Activated CD4-positive, alpha-beta T cell treated with anti-CD3 and anti-CD28 coated beads, Interleukin-2, amount 10 ng/mL, durations not matched to agents 24 days and 14 days (primary cell): ENCODE measurements around the gene SERTAD4. TPM values are rescaled to one million over a fixed set of nuclear protein-coding genes. Genes with fewer than 3 reads are reported as not detected.
"Not testable (repeated sequence)": the region's sequence is repeated elsewhere in the genome, so short reads cannot be mapped to it uniquely, and the experiment has no call there.

Experiments
- DNase-seq: peaks from one replicate; pipeline ENCODE4 v3.0.0; 2022
- H3K27ac Mint-ChIP-seq: one replicate; pipeline ENCODE4 v1.8.0; 2022; ENCODE audit warnings: mild to moderate bottlenecking, mixed read lengths
- H3K27me3 Mint-ChIP-seq: one replicate; pipeline ENCODE4 v1.8.0; 2022; ENCODE audit warnings: mixed read lengths
- H3K36me3 Mint-ChIP-seq: one replicate; pipeline ENCODE4 v1.8.0; 2022; ENCODE audit warnings: low read depth, mild to moderate bottlenecking, mixed read lengths
- H3K4me1 Mint-ChIP-seq: one replicate; pipeline ENCODE4 v1.8.0; 2021; ENCODE audit warnings: mixed read lengths
- H3K4me3 Mint-ChIP-seq: one replicate; pipeline ENCODE4 v1.8.0; 2022; ENCODE audit warnings: mild to moderate bottlenecking, moderate library complexity, mixed read lengths
- H3K9me3 Mint-ChIP-seq: one replicate; pipeline ENCODE4 v1.8.0; 2021; ENCODE audit warnings: mixed read lengths
- intact Hi-C: fragments of 100-400 bp; cut with micrococcal nuclease; formaldehyde crosslinking; loops from one replicate; pipeline ENCODE4 v1.15.1; 2023
- total RNA-seq: library from RNA; stranded (reverse); gene quantifications from 2 replicates; pipeline ENCODE4 v1.2.3, GENCODE V29; 2022

SERTAD4 gene
- total RNA-seq = not detected in 2 replicates

DNA sequence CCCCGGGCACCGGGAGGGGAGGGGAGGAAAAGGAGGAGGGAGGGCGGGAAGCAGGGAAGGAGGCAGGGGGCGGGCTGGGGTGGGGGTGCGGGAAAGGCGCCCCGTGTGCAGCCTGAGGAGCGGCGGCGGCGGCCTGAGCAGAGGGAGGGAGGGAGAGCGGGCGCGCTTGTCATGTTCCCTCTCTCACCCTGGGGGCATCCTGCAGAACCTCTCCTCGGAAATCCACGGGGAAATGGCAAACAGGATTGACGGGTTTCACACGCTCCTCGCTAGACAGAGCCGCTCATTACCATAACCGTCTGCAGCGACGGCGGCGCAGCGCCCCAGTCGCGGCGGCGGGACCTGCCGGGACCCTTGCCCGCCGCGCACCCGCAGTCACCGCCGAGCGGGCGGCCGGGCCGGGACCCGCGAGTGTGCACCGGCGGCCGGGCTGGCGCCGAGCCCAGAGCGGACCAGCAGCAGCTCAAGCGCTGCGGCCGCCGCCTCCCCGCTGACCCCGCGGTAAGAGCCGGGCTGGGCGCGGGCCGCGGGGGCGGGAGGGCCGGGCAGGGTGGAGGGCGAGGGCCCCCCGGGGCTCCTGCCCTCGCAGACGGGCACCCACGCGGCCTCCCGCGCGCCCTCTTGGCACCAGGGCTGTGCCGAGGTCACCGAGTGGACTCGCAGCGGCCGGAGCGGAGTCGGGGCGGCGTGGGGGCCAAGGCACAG lies at the start of gene SERTAD4:
Gene SERTAD4 (plus strand): TSS at position 286 of the 705 bp plus-strand sequence. CDS start 5,165 bp downstream, outside the sequence.
- intact Hi-C loops = loop anchor here (2.0 kb wide), 1 partner anchor 14 kb away; no protein-coding TSS in a partner anchor
- Mint-ChIP-seq H3K27ac (peak within 1 kb of the TSS; percentile 40), H3K36me3 (no peaks in the 10 kb centered on the region), H3K9me3 (no peaks in the 10 kb centered on the region), H3K4me3 (peak within 1 kb of the TSS; percentile 68), H3K27me3 (peaks cover 56% of the 10 kb centered on the region), H3K4me1 (peaks cover 5% of the 10 kb centered on the region)
- no peak for DNase-seq

DNA sequence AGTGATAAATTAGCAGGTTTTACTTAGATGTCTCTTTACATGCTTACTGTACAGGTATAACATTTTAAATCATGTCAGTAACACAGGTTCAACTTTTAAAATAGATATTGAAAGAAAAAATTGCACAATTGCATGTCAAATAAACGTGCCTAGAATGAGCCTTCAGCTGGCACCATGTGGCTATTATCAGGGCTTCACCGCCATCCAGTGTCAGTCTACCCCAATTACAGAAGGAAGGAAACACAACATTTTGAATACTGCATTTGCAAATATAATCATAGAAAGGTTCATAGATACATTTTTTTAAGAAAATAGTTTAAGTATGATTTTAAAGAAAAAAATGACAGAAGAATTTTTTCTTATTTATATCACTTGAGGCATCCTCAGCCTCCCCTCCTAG lies 47.5 kb upstream of the SERTAD4 start:
- no peak for DNase-seq
- Mint-ChIP-seq H3K4me3 (no peak overlapping the region), H3K27me3 (peaks cover 2% of the 10 kb centered on the region), H3K27ac (no peak overlapping the region), H3K36me3 (no peaks in the 10 kb centered on the region), H3K9me3 (no peaks in the 10 kb centered on the region), H3K4me1 (no peaks in the 10 kb centered on the region)
- intact Hi-C loops = no loop called here

DNA sequence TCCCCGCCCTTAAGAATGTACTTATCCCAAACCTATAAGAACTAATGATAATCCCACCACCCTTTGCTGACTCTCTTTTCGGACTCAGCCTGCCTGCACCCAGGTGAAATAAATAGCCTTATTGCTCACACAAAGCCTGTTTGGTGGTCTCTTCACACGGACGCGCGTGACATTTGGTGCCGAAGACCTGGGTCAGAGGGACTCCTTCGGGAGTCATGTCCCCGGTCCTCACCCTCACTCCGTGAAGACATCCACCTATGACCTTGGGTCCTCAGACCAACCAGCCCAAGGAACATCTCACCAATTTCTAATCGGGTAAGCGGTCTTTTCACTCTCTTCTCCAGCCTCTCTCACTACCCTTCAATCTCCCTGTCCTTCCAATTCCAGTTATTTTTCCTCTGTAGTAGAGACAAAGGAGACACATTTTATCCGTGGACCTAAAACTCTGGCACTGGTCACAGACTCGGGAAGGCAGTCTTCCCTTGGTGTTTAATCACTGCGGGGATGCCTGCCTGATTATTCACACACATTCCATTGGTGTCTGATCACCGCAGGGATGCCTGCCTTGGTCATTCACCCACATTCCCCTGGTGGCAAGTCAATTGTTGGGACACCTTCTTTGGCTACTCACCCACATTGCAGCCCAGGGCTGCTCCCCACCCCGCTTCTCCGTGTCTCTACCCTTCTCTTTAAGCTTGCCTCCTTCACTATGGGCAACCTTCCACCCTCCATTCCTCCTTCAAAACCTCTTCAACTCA lies 44.6 kb upstream of the SERTAD4 start:
- H3K4me1 Mint-ChIP-seq, H3K36me3 Mint-ChIP-seq, H3K9me3 Mint-ChIP-seq, H3K27ac Mint-ChIP-seq, H3K27me3 Mint-ChIP-seq, intact Hi-C loops, DNase-seq, H3K4me3 Mint-ChIP-seq: not testable (repeated sequence)

DNA sequence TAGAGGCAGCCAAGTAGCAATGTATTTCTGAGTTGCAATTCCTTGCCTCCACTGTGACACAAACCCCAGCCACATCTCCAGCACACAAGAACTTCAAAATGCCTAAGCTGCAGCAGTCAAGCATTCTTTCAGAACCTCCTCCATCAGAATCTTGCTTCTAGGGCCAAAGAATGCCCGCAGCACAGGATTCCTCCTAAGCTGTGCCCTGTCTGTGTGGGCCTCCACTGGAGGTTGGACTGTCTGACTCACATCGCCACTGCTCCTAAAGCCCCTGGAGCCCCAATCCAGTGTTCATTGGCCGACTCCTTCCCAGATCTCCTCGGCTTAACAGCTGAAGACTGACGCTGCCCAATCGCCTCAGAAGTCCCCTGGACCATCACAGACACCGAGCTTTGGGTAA lies 43.2 kb upstream of the SERTAD4 start:
- Mint-ChIP-seq H3K4me1 (no peaks in the 10 kb centered on the region), H3K27ac (no peak overlapping the region), H3K9me3 (no peaks in the 10 kb centered on the region), H3K36me3 (no peaks in the 10 kb centered on the region), H3K27me3 (peaks cover 2% of the 10 kb centered on the region), H3K4me3 (no peak overlapping the region)
- intact Hi-C loops = no loop called here
- DNase-seq = no peak

DNA sequence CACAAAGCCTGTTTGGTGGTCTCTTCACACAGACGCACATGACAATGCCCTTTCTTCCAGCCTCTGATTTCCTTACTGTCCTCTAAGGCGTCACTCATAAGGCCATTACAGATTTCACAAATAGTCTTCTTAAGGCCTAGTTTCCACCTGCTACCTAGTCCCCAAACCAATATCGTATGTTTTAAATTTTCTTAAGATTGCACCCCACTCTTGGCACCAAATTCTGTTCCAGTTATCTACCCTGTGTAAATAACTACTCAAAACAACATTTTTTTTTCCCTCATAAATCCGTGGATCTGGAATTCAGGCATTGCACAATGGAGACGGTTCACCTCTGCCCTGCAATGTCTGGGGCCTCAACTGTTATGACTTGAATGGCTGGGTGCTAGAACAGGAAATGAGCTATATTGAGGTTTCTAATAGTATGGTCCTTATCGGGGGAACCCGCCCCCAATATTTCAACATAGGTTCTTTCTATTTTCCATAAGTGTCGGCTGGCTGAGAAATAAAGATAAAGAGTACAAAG lies 36.9 kb upstream of the SERTAD4 start:
- Mint-ChIP-seq H3K4me1 (no peaks in the 10 kb centered on the region), H3K4me3 (no peak overlapping the region), H3K27ac (no peak overlapping the region), H3K27me3 (no peaks in the 10 kb centered on the region), H3K36me3 (no peaks in the 10 kb centered on the region), H3K9me3 (no peaks in the 10 kb centered on the region)
- no peak for DNase-seq
- intact Hi-C loops = no loop called here

DNA sequence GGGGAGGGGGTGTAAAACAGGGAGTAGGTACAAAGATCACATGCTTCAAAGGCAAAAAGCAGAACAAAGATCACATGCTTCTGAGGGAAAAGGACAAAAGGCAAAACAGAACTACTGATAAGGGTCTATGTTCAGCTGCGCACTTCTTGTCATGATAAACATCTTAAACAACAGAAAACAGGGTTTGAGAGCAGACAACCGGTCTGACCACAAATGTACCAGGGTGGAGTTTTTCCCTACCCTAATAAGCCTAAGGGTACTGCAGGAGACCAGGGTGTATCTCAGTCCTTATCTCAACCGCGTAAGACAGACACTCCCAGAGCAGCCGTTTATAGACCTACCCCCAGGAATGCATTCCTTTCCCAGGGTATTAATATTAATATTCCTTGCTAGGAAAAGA lies 36.3 kb upstream of the SERTAD4 start:
- intact Hi-C loops = not testable (repeated sequence)

DNA sequence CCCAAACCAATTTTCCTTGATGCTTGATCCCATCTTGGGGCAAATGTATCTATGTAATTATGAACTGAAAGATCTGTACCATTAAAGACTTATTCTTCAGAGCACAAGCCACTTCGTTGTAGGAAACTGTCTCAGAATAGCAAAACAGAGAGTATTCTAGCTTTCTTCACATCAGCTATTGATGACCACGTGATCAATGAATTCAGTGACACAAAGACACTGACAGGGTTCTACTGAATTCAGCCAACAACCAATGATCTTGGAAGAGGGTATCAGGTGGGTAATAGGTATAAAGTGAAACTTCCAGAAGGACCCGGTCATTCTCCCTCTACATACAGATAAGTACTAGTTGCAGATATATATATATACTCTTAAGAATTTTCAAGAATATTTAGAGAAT lies 33.8 kb upstream of the SERTAD4 start:
- H3K36me3 Mint-ChIP-seq = no peaks in the 10 kb centered on the region
- no peaks in the 10 kb centered on the region for H3K4me1 Mint-ChIP-seq
- intact Hi-C loops = no loop called here
- no peak overlapping the region for H3K4me3 Mint-ChIP-seq
- no peak overlapping the region for H3K27ac Mint-ChIP-seq
- no peaks in the 10 kb centered on the region for H3K9me3 Mint-ChIP-seq
- peaks cover 2% of the 10 kb centered on the region for H3K27me3 Mint-ChIP-seq
- no peak for DNase-seq

More for the DNA sequence above, 36.3 kb upstream of the SERTAD4 start:
- not testable (repeated sequence) for H3K27me3 Mint-ChIP-seq, H3K36me3 Mint-ChIP-seq, H3K4me3 Mint-ChIP-seq, H3K4me1 Mint-ChIP-seq, DNase-seq, H3K27ac Mint-ChIP-seq, H3K9me3 Mint-ChIP-seq

DNA sequence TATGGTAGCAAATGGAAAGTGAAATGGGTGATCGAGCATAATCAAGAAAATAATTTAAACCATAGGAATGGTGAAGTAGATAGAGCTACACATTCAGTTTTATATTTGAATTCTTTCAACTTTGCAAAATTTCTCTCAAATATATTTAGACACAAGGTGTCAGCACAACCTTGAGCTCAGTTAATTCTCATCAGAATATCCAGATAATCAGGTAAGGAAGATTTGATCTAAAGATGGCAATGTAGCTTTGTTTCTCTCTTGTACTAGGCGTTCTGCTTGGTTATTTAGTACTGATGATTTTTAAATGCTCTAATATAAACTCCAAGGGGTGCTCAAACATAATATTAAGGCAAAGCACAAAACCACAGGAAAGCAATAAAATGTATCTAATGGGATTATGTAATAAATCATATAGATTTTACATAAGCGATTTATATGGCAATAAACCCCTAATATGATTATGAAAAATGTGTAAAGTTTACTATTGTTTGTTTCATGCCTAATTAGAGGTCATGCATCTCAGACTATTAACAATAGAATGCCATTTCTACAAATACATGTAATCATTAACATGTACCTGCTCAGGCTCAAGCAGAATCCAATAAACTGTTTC lies 32.4 kb upstream of the SERTAD4 start:
- no peak for DNase-seq
- no peaks in the 10 kb centered on the region for H3K4me1 Mint-ChIP-seq
- intact Hi-C loops = no loop called here
- peaks cover 2% of the 10 kb centered on the region for H3K27me3 Mint-ChIP-seq
- no peaks in the 10 kb centered on the region for H3K36me3 Mint-ChIP-seq
- H3K27ac Mint-ChIP-seq = no peak overlapping the region
- no peaks in the 10 kb centered on the region for H3K9me3 Mint-ChIP-seq
- no peak overlapping the region for H3K4me3 Mint-ChIP-seq

DNA sequence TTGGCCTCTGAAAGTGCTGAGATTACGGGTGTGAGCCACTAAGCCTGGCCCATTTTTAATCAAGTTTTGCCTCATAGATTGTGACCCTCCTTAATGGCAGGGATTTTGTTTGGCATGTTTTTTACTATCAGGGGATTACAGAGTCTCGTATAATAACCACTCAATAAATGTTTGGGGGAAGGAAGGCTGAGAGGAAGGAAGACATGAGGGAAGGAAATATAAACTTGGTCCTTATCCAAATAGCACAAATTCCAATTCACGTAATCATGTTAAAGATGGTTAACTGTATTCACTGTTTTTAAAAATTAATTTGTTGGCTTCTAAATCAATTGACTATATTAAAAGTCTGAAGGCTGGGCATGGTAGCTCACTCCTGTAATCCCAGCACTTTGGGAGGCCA lies 30.9 kb upstream of the SERTAD4 start:
- DNase-seq = no peak
- no peak overlapping the region for H3K27ac Mint-ChIP-seq
- intact Hi-C loops = no loop called here

DNA sequence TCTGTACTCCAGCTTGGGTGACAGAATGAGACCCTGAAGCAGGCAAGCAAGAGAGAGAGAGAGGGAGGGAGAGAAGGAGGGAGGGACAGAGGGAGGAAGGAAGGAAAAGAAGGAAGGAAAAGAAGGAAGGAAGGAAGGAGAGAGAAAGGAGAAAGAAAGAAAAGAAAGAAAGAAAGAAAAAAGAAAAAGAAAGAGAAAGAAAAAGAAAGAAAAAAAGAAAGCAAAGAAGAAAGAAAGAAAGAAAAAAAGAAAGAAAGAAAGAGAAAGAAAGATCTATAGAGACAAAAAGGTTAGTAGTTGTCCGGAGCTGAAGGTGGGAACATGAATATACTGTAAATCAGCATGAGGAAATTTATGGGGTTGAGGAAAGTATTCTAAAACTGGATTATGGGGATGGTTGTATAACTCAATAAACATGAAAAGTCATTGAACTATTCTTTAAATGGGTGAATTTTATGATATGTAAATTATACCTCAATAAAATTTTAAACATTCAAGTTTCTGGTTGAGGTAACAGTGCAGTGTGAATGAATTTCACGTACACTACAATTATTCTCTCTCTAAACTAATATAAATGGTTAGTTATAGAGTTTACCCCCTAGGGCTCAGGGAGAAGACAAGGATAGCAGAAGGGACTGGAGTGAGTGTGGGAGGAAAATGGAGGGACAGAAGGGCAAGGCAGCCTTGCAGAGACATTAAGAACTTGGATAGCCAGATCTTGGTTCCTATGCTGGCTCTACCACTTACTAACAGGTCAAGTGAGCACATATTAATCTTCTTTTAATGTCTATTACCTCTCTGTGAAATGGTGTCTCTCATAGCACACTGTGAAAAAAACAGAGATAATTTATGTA lies 24.8 kb upstream of the SERTAD4 start:
- H3K4me3 Mint-ChIP-seq = no peak overlapping the region
- no peak overlapping the region for H3K27ac Mint-ChIP-seq
- no peaks in the 10 kb centered on the region for H3K4me1 Mint-ChIP-seq
- DNase-seq = no peak
- peaks cover 4% of the 10 kb centered on the region for H3K27me3 Mint-ChIP-seq
- no peaks in the 10 kb centered on the region for H3K36me3 Mint-ChIP-seq
- no peaks in the 10 kb centered on the region for H3K9me3 Mint-ChIP-seq
- intact Hi-C loops = no loop called here

More for the DNA sequence above, 30.9 kb upstream of the SERTAD4 start:
- no peaks in the 10 kb centered on the region for H3K36me3 Mint-ChIP-seq
- no peaks in the 10 kb centered on the region for H3K4me1 Mint-ChIP-seq
- peaks cover 2% of the 10 kb centered on the region for H3K27me3 Mint-ChIP-seq
- H3K9me3 Mint-ChIP-seq = no peaks in the 10 kb centered on the region
- no peak overlapping the region for H3K4me3 Mint-ChIP-seq

DNA sequence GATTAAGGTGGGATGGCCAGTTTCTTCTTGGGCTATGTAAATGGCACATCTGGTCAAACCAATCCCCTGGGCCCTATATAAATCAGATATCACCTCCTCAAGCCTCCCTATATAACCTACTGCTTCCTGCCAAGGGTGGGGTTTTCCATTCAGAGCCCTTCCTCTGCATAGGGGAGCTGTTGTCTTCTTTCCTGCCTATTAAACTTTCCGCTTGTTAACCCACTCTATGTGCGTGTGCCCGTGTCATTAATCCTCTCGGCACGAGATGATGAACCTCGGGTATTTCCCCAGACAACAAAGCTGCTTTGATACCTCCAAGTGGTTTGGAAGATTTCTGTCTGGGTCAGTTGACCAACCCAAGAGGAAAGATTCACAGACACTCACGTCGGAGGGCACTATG lies 19.3 kb upstream of the SERTAD4 start:
- Mint-ChIP-seq H3K27me3 (peaks cover 13% of the 10 kb centered on the region), H3K36me3 (no peaks in the 10 kb centered on the region), H3K9me3 (no peaks in the 10 kb centered on the region), H3K27ac (no peak overlapping the region), H3K4me1 (no peaks in the 10 kb centered on the region), H3K4me3 (no peak overlapping the region)
- no peak for DNase-seq
- intact Hi-C loops = no loop called here

DNA sequence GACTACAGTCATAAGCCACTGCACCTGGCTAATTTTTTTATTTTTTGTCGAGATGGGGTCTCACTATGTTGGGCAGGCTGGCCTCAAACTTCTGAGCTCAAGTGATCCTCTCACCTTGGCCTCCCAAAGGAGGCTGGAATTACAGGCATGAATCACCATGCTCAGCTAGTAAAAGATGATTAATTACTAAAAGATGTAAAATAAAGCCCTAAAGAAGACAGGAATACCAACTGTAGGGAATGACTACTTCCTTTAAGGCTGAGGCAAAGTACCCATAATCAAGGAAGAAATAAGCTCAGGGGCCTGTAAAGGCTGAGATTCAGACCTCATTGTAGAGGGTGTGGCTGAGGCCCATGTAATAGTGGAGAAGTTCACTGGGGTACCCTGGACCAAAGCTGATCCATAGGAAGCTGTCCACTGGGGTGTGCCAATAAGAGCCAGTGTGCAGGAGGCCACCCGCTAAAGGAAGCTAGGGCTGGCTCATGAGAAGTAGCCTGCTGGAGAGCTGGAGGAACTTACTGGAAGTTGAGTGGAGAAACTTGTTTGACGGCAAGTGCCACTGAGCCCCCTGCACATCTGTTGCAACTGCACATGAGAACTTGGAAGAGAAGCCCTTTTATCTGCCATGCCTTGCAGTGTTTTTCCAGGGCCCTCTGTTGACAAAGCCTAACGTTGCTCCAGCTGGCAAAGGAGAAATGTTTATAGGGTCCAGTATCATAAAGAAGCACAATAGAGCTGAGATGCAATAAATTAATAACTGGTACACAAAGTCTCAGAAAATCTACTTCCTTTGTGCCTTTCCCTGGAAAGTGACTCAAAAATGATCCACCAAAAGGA lies 17.8 kb upstream of the SERTAD4 start:
- H3K27ac Mint-ChIP-seq = no peak overlapping the region
- no peaks in the 10 kb centered on the region for H3K4me1 Mint-ChIP-seq
- no peak overlapping the region for H3K4me3 Mint-ChIP-seq
- no peak for DNase-seq
- no peaks in the 10 kb centered on the region for H3K36me3 Mint-ChIP-seq
- intact Hi-C loops = no loop called here
- H3K27me3 Mint-ChIP-seq = peaks cover 19% of the 10 kb centered on the region
- H3K9me3 Mint-ChIP-seq = no peaks in the 10 kb centered on the region

DNA sequence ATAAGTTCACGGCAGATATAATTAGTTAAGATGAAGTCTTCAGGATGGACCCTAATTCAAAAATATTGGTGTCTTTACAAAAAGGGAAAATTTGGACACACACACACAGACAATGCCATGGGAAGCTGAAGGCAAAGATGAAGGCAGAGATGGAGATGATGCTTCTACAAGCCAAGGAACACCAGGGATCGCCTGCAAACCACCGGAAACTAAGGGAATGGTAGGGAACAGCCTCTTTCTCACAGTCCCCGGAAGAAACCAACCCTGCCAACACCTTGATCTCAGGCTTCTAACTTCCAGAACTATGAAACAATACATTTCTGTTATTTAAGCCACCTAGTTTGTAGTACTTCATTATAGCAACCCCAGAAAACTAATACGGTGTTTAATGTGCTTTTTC lies 15.1 kb upstream of the SERTAD4 start:
- H3K27me3 Mint-ChIP-seq = peaks cover 20% of the 10 kb centered on the region
- H3K4me3 Mint-ChIP-seq = no peak overlapping the region
- no peaks in the 10 kb centered on the region for H3K9me3 Mint-ChIP-seq
- no peaks in the 10 kb centered on the region for H3K4me1 Mint-ChIP-seq
- intact Hi-C loops = no loop called here
- DNase-seq = no peak
- no peak overlapping the region for H3K27ac Mint-ChIP-seq
- no peaks in the 10 kb centered on the region for H3K36me3 Mint-ChIP-seq
